ENCODE results near the gene PPM1L.

The PPM1L gene

GRCh38 chr3:160810362-160811236 lies 54.6 kb downstream of the PPM1L start:
- Histone ChIP-seq H2AK5ac (ENCODE audit: low read length) (no peak overlapping the region), H3K4me3 (ENCODE audit: low read length) (no peak overlapping the region), H3K23ac (ENCODE audit: low read length) (no peak overlapping the region), H2BK15ac (replicated peaks; ENCODE audit: low read depth) (no peak overlapping the region), H3K56ac (ENCODE audit: low read length) (no peak overlapping the region), H3K9ac (ENCODE audit: low read length) (no peak overlapping the region), H3K27ac (ENCODE audit: low read depth, low read length) (no peak overlapping the region), H3K79me1 (ENCODE audit: low read length) (no peaks in the 10 kb centered on the region), H3K4me1 (ENCODE audit: control insufficient read depth, low read depth, low read length) (no peaks in the 10 kb centered on the region), H4K8ac (ENCODE audit: low read depth, low read length) (no peak overlapping the region), H3K36me3 (ENCODE audit: control insufficient read depth, insufficient read depth, low read length) (no peaks in the 10 kb centered on the region), H4K5ac (ENCODE audit: low read length) (no peak overlapping the region), H3K27me3 (ENCODE audit: insufficient read depth, low read length, poor library complexity) (no peaks in the 10 kb centered on the region), H2BK5ac (ENCODE audit: low read length) (no peak overlapping the region), H3K4me2 (ENCODE audit: low read length) (no peak overlapping the region), H3K18ac (ENCODE audit: low read length) (no peak overlapping the region), H2BK120ac (ENCODE audit: low read depth, low read length) (no peak overlapping the region), H3K79me2 (ENCODE audit: control insufficient read depth, insufficient read depth, low read length) (no peaks in the 10 kb centered on the region), H3K4ac (ENCODE audit: low read depth, low read length) (no peak overlapping the region)
- DNase-seq = no peak
- no CpG with 5 or more reads among the region's 4 CpGs for WGBS (ENCODE audit: extremely low coverage, insufficient coverage, low lambda C conversion rate)

- no peaks in the 10 kb centered on the region for H3K4me1 ChIP-seq (ENCODE audit: control insufficient read depth, low read depth, low read length)
- H2BK15ac ChIP-seq (replicated peaks; ENCODE audit: low read depth) = no peak overlapping the region
Observed at GRCh38 chr3:160811237-160811548, 55.2 kb downstream of the PPM1L start.

DNA sequence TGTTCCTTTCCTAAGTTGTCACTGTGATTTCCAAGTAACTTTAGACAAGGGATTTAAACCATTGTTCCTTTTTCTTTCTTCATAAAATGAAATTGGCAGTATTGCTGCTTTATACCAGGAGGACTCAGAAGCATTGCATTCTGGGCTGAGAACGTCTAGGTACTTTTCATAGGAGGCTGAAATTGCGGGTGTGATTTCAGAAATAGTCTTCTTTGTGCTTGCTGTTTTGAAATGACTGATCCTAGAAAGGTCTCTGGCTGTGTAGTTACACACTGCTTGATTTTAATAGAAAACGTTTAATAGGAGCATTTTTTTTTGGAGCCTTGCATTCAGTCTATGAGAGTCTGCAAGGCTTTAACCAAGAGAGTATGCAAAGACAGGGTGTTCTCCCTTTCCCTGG lies 56.3 kb downstream of the PPM1L start:
- Histone ChIP-seq H3K4me2 (ENCODE audit: low read length) (no peak overlapping the region), H4K5ac (ENCODE audit: low read length) (no peak overlapping the region), H3K79me2 (ENCODE audit: control insufficient read depth, insufficient read depth, low read length) (no peaks in the 10 kb centered on the region), H3K18ac (ENCODE audit: low read length) (no peak overlapping the region), H2BK5ac (ENCODE audit: low read length) (no peak overlapping the region), H2BK15ac (replicated peaks; ENCODE audit: low read depth) (no peak overlapping the region), H4K8ac (ENCODE audit: low read depth, low read length) (no peak overlapping the region), H3K4ac (ENCODE audit: low read depth, low read length) (no peak overlapping the region), H3K9ac (ENCODE audit: low read length) (no peak overlapping the region), H3K4me3 (ENCODE audit: low read length) (no peak overlapping the region), H3K36me3 (ENCODE audit: control insufficient read depth, insufficient read depth, low read length) (no peaks in the 10 kb centered on the region), H3K4me1 (ENCODE audit: control insufficient read depth, low read depth, low read length) (no peaks in the 10 kb centered on the region), H3K23ac (ENCODE audit: low read length) (no peak overlapping the region), H3K27ac (ENCODE audit: low read depth, low read length) (no peak overlapping the region), H3K27me3 (ENCODE audit: insufficient read depth, low read length, poor library complexity) (no peaks in the 10 kb centered on the region), H2AK5ac (ENCODE audit: low read length) (no peak overlapping the region), H2BK120ac (ENCODE audit: low read depth, low read length) (no peak overlapping the region), H3K56ac (ENCODE audit: low read length) (no peak overlapping the region), H3K79me1 (ENCODE audit: low read length) (no peaks in the 10 kb centered on the region)
- no CpG with 5 or more reads among the region's 3 CpGs for WGBS (ENCODE audit: extremely low coverage, insufficient coverage, low lambda C conversion rate)
- no peak for DNase-seq

More at GRCh38 chr3:160811237-160811548, 55.2 kb downstream of the PPM1L start:
- Histone ChIP-seq H4K5ac (ENCODE audit: low read length) (no peak overlapping the region), H2BK5ac (ENCODE audit: low read length) (no peak overlapping the region), H4K8ac (ENCODE audit: low read depth, low read length) (no peak overlapping the region), H3K27me3 (ENCODE audit: insufficient read depth, low read length, poor library complexity) (no peaks in the 10 kb centered on the region), H3K4ac (ENCODE audit: low read depth, low read length) (no peak overlapping the region), H3K79me2 (ENCODE audit: control insufficient read depth, insufficient read depth, low read length) (no peaks in the 10 kb centered on the region), H3K9ac (ENCODE audit: low read length) (no peak overlapping the region), H3K27ac (ENCODE audit: low read depth, low read length) (no peak overlapping the region), H3K79me1 (ENCODE audit: low read length) (no peaks in the 10 kb centered on the region), H3K23ac (ENCODE audit: low read length) (no peak overlapping the region), H3K4me2 (ENCODE audit: low read length) (no peak overlapping the region), H3K36me3 (ENCODE audit: control insufficient read depth, insufficient read depth, low read length) (no peaks in the 10 kb centered on the region), H3K4me3 (ENCODE audit: low read length) (no peak overlapping the region), H2AK5ac (ENCODE audit: low read length) (no peak overlapping the region), H2BK120ac (ENCODE audit: low read depth, low read length) (no peak overlapping the region), H3K18ac (ENCODE audit: low read length) (no peak overlapping the region), H3K56ac (ENCODE audit: low read length) (no peak overlapping the region)
- no CpG with 5 or more reads among the region's 1 CpG for whole genome bisulfite sequencing (ENCODE audit: extremely low coverage, insufficient coverage, low lambda C conversion rate)
- no peak for DNase-seq

- Histone ChIP-seq H3K79me2 (ENCODE audit: control insufficient read depth, insufficient read depth, low read length) (no peaks in the 10 kb centered on the region), H2BK5ac (ENCODE audit: low read length) (no peak overlapping the region), H3K36me3 (ENCODE audit: control insufficient read depth, insufficient read depth, low read length) (no peaks in the 10 kb centered on the region), H3K79me1 (ENCODE audit: low read length) (no peaks in the 10 kb centered on the region), H3K4me3 (ENCODE audit: low read length) (no peak overlapping the region), H4K8ac (ENCODE audit: low read depth, low read length) (no peak overlapping the region), H3K4me1 (ENCODE audit: control insufficient read depth, low read depth, low read length) (no peaks in the 10 kb centered on the region), H3K27ac (ENCODE audit: low read depth, low read length) (no peak overlapping the region), H4K5ac (ENCODE audit: low read length) (no peak overlapping the region), H2BK120ac (ENCODE audit: low read depth, low read length) (no peak overlapping the region), H3K18ac (ENCODE audit: low read length) (no peak overlapping the region), H3K4ac (ENCODE audit: low read depth, low read length) (no peak overlapping the region), H3K9ac (ENCODE audit: low read length) (no peak overlapping the region), H3K4me2 (ENCODE audit: low read length) (no peak overlapping the region), H3K23ac (ENCODE audit: low read length) (no peak overlapping the region), H3K56ac (ENCODE audit: low read length) (no peak overlapping the region), H2BK15ac (replicated peaks; ENCODE audit: low read depth) (no peak overlapping the region), H2AK5ac (ENCODE audit: low read length) (no peak overlapping the region), H3K27me3 (ENCODE audit: insufficient read depth, low read length, poor library complexity) (no peaks in the 10 kb centered on the region)
- no CpG with 5 or more reads among the region's 1 CpG for WGBS (ENCODE audit: extremely low coverage, insufficient coverage, low lambda C conversion rate)
- no peak for DNase-seq
Observed at GRCh38 chr3:160815280-160815679, 59.2 kb downstream of the PPM1L start.

DNA sequence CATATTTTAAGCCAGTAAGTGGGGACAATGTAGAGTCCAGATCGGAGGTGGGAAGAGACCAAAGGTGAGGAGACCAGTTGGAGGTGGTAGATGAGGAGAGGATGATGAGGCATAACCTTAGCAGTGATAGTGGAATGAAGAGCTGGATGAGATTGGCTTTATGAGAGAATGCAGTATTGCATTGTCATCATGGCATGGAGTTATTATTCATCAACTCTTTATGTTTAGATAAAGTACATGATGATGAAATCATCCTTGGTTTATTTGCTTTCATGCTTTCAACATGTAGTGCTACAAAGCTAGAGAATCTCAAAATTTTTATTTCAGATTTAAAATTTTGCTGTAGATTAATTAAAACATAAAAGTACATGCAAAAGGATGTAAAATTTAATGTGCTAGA lies 64.0 kb downstream of the PPM1L start:
- no peak overlapping the region for H2BK120ac ChIP-seq (ENCODE audit: low read depth, low read length)
- H3K79me1 ChIP-seq (ENCODE audit: low read length) = no peaks in the 10 kb centered on the region
- H3K23ac ChIP-seq (ENCODE audit: low read length) = no peak overlapping the region
- DNase-seq = no peak
- no peak overlapping the region for H3K9ac ChIP-seq (ENCODE audit: low read length)
- no peaks in the 10 kb centered on the region for H3K79me2 ChIP-seq (ENCODE audit: control insufficient read depth, insufficient read depth, low read length)
- no peaks in the 10 kb centered on the region for H3K4me1 ChIP-seq (ENCODE audit: control insufficient read depth, low read depth, low read length)
- H3K56ac ChIP-seq (ENCODE audit: low read length) = no peak overlapping the region
- H3K18ac ChIP-seq (ENCODE audit: low read length) = no peak overlapping the region
- H2AK5ac ChIP-seq (ENCODE audit: low read length) = no peak overlapping the region
- H4K8ac ChIP-seq (ENCODE audit: low read depth, low read length) = no peak overlapping the region
- H2BK5ac ChIP-seq (ENCODE audit: low read length) = no peak overlapping the region
- WGBS (ENCODE audit: extremely low coverage, insufficient coverage, low lambda C conversion rate) = no CpG with 5 or more reads among the region's 1 CpG
- no peaks in the 10 kb centered on the region for H3K36me3 ChIP-seq (ENCODE audit: control insufficient read depth, insufficient read depth, low read length)
- no peak overlapping the region for H4K5ac ChIP-seq (ENCODE audit: low read length)
- H3K27ac ChIP-seq (ENCODE audit: low read depth, low read length) = no peak overlapping the region
- H3K4me2 ChIP-seq (ENCODE audit: low read length) = no peak overlapping the region
- no peak overlapping the region for H3K4ac ChIP-seq (ENCODE audit: low read depth, low read length)
- H3K27me3 ChIP-seq (ENCODE audit: insufficient read depth, low read length, poor library complexity) = no peaks in the 10 kb centered on the region
- no peak overlapping the region for H3K4me3 ChIP-seq (ENCODE audit: low read length)
- H2BK15ac ChIP-seq (replicated peaks; ENCODE audit: low read depth) = no peak overlapping the region

- no peak overlapping the region for H3K56ac ChIP-seq (ENCODE audit: low read length)
- no peaks in the 10 kb centered on the region for H3K27me3 ChIP-seq (ENCODE audit: insufficient read depth, low read length, poor library complexity)
- H2BK15ac ChIP-seq (replicated peaks; ENCODE audit: low read depth) = no peak overlapping the region
- H3K79me2 ChIP-seq (ENCODE audit: control insufficient read depth, insufficient read depth, low read length) = no peaks in the 10 kb centered on the region
- H3K4me2 ChIP-seq (ENCODE audit: low read length) = no peak overlapping the region
- no peak overlapping the region for H2BK5ac ChIP-seq (ENCODE audit: low read length)
- no peak overlapping the region for H4K5ac ChIP-seq (ENCODE audit: low read length)
- H4K8ac ChIP-seq (ENCODE audit: low read depth, low read length) = no peak overlapping the region
- no peak overlapping the region for H3K27ac ChIP-seq (ENCODE audit: low read depth, low read length)
- H3K23ac ChIP-seq (ENCODE audit: low read length) = no peak overlapping the region
- H3K9ac ChIP-seq (ENCODE audit: low read length) = no peak overlapping the region
- no peak overlapping the region for H3K4ac ChIP-seq (ENCODE audit: low read depth, low read length)
- WGBS (ENCODE audit: extremely low coverage, insufficient coverage, low lambda C conversion rate) = no CpG with 5 or more reads among the region's 1 CpG
- H2AK5ac ChIP-seq (ENCODE audit: low read length) = no peak overlapping the region
- no peak overlapping the region for H2BK120ac ChIP-seq (ENCODE audit: low read depth, low read length)
- H3K36me3 ChIP-seq (ENCODE audit: control insufficient read depth, insufficient read depth, low read length) = no peaks in the 10 kb centered on the region
- no peak overlapping the region for H3K18ac ChIP-seq (ENCODE audit: low read length)
- no peak overlapping the region for H3K4me3 ChIP-seq (ENCODE audit: low read length)
- H3K4me1 ChIP-seq (ENCODE audit: control insufficient read depth, low read depth, low read length) = no peaks in the 10 kb centered on the region
- H3K79me1 ChIP-seq (ENCODE audit: low read length) = no peaks in the 10 kb centered on the region
- no peak for DNase-seq
Observed at GRCh38 chr3:160820430-160820829, 64.4 kb downstream of the PPM1L start.

Data from mesendoderm (in vitro differentiated cells).